Adrenal gland (tissue), 5 donors: ENCODE measurements around the gene MED25.

Experiments used
- POLR2A ChIP-seq, 2 donors: fragments of 450-650 bp; IDR thresholded peaks; one replicate each; pipeline ENCODE4 v1.6.1; 2017; ENCODE audit warnings: antibody characterized with exemption in 2 of 2, mild to moderate bottlenecking in 2 of 2, moderate library complexity in 1 of 2
- TF ChIP-seq, protein P1 (sequence below), 6 experiments: fragments of 450-650 bp in 4 of 6; fragments of 200-600 bp in 2 of 6; sonication (generic) in 1 of 6; IDR thresholded peaks; 1 replicate in 5 of 6; 2 replicates in 1 of 6; pipeline versions ENCODE4 v1.5.1 to v1.8.0; 2016 to 2021; ENCODE audit warnings: antibody characterized with exemption in 6 of 6, mild to moderate bottlenecking in 2 of 6, moderate library complexity in 1 of 6
- donor health status: DM: no; HTN: no; CAD: no.

DNA sequence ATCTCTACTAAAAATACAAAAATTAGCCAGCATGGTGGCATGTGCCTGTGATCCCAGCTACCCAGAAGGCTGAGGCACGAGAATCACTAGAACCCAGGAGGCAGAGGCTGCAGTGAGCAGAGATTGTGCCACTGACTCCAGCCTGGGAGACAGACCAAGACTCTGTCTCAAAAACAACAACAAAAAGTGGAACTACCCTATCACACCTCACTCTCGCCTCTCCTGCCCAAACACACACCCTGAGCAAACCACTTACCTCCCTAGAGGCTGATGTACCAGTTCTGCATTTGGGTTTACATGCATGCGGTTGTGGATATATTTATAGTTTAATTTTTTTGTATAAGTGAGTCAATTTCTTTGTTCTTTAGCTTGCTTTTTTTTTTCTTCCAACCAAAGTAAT is 25.2 kb downstream of the MED25 start:
- TF ChIP-seq, protein P1, sequence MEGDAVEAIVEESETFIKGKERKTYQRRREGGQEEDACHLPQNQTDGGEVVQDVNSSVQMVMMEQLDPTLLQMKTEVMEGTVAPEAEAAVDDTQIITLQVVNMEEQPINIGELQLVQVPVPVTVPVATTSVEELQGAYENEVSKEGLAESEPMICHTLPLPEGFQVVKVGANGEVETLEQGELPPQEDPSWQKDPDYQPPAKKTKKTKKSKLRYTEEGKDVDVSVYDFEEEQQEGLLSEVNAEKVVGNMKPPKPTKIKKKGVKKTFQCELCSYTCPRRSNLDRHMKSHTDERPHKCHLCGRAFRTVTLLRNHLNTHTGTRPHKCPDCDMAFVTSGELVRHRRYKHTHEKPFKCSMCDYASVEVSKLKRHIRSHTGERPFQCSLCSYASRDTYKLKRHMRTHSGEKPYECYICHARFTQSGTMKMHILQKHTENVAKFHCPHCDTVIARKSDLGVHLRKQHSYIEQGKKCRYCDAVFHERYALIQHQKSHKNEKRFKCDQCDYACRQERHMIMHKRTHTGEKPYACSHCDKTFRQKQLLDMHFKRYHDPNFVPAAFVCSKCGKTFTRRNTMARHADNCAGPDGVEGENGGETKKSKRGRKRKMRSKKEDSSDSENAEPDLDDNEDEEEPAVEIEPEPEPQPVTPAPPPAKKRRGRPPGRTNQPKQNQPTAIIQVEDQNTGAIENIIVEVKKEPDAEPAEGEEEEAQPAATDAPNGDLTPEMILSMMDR (IDR thresholded peaks at IDR 0.05) = no peak
- TF ChIP-seq POLR2A (IDR thresholded peaks at IDR 0.05) = no peak
